GM13977 (cell line): ENCODE results near the gene HTT.

Experiments used
- DNase-seq: peaks from one replicate; pipeline ENCODE4 v3.0.0; 2012; ENCODE audit warnings: low spot score
- in situ Hi-C: fragments of 300-500 bp; cut with MboI; formaldehyde crosslinking; loops from one replicate; pipeline ENCODE4 v1.12.0; 2022; ENCODE audit warnings: low sequenced_read_pairs, low pct_unique_long_range_greater_than_20kb, mixed read lengths, inconsistent platforms; ENCODE audit not compliant: unreplicated experiment
- TF ChIP-seq, protein P1 (sequence below): IDR thresholded peaks from 2 replicates; pipeline ENCODE4 v1.5.1; 2012; ENCODE audit warnings: mild to moderate bottlenecking, control low read depth; ENCODE audit not compliant: insufficient read depth; ENCODE audit errors: extremely low read depth, missing control alignments

Gene HTT

DNA sequence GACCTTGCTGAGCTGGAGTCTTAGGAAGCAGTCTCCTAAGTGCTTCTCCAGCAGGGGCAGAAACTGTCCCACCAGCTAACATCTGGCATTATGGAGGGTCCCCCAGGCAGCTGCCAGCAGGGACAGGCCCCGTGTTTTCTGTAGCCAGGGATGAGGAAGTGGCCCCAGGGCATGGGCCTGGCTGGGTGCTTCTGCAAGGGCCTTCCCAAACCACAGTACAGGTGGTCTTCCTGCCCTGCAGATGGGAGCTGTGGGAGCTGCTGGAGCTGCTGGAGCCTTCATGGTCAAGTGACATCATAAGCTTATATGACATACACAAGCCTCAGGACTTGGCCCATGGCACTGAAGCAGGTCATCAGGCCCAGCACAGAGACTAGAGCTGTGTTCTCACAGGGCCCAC is 169.5 kb downstream of the HTT start:
- in situ Hi-C loops: no loop called here
- TF ChIP-seq, protein P1, sequence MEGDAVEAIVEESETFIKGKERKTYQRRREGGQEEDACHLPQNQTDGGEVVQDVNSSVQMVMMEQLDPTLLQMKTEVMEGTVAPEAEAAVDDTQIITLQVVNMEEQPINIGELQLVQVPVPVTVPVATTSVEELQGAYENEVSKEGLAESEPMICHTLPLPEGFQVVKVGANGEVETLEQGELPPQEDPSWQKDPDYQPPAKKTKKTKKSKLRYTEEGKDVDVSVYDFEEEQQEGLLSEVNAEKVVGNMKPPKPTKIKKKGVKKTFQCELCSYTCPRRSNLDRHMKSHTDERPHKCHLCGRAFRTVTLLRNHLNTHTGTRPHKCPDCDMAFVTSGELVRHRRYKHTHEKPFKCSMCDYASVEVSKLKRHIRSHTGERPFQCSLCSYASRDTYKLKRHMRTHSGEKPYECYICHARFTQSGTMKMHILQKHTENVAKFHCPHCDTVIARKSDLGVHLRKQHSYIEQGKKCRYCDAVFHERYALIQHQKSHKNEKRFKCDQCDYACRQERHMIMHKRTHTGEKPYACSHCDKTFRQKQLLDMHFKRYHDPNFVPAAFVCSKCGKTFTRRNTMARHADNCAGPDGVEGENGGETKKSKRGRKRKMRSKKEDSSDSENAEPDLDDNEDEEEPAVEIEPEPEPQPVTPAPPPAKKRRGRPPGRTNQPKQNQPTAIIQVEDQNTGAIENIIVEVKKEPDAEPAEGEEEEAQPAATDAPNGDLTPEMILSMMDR: no peak
- DNase-seq: no peak

DNA sequence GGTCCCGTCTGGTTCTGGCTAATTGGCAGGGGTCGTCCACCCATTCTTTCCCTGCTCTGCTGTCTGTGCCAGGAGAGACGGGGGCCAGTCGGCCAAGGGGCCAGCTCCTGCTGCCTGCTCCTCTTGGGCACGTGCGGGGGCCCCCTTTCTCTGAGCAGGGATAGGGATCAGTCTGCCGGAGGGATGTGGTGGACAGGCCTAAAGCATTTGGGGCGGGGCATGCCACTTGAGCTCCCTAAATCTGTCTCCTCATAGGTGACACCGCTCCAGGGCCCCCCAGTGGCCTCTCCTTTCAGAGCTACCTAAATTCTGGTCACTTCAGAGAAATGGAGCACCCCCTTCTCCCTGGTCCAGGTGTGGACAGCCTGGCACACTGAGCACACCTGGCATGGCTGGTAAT is 170.3 kb downstream of the HTT start:
- in situ Hi-C loops: no loop called here
- TF ChIP-seq, protein P1: no peak
- DNase-seq: no peak

DNA sequence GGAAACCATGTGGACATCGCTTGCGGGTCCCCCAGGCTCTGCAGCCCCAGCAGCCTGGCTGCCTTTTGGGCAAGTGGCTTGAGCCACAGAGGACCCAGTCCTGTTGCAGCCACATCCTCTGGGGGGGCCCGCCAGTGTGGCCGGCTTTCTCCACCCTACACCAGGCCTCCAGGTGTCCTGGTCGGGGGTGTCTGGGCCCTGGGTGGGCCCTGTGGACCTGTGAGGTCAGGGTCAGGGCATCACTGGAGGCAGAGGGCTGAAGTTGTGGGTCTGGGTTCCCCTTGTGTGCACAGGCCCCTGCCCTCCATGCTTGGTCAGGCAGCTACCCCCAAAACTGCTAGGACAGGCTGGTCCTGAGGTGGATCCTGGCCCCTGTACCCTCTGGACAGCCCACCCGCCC is 171.2 kb downstream of the HTT start:
- in situ Hi-C loops: no loop called here
- DNase-seq: no peak
- TF ChIP-seq, protein P1: no peak

DNA sequence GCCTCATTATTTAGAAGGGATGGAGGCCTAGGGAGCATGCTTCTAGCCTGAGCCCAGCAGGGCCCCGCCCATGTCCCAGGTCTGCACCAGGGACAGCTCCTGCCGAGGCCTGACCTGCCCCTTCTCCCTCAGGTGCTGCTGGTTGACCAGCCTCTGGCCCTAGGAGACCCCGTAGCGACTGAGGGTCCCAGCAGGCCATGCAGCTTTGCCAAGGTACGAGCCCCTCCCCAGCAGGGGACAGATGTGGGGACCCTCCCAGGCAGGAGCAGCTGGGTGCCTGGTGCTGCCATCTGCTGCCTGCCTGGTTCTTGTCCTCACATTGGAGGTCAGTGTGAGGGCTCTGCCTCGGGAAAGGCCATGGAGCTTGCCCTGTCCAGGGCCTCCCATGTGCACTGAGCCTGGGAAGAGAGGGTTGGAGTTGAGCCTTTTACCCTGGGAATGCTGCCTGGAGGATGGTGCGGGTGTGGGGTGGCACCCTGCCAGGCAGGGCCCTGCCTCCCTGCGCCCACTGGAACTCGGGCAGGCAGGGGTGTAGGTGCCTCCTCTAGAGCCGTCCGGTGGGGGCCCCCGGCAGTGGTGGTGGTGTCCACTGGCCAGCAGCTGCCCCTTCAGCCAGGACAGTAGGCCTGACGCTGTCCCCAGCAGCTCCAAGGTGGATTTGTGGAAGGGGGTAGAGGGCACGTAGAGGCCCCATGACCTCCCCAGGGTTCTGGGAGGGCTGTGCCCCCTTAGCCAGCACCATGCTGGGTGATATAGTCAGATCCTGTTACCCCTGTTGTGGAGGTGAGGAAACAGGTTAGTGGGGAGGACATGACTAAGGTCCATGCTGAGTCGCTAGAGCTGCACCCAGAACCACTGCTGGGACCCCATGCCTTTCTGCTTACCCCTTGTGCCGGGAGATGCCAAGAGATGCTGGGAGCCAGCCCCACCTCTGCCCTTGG is 172.2 kb downstream of the HTT start:
- in situ Hi-C loops: no loop called here
- TF ChIP-seq, protein P1: no peak
- no peak for DNase-seq

DNA sequence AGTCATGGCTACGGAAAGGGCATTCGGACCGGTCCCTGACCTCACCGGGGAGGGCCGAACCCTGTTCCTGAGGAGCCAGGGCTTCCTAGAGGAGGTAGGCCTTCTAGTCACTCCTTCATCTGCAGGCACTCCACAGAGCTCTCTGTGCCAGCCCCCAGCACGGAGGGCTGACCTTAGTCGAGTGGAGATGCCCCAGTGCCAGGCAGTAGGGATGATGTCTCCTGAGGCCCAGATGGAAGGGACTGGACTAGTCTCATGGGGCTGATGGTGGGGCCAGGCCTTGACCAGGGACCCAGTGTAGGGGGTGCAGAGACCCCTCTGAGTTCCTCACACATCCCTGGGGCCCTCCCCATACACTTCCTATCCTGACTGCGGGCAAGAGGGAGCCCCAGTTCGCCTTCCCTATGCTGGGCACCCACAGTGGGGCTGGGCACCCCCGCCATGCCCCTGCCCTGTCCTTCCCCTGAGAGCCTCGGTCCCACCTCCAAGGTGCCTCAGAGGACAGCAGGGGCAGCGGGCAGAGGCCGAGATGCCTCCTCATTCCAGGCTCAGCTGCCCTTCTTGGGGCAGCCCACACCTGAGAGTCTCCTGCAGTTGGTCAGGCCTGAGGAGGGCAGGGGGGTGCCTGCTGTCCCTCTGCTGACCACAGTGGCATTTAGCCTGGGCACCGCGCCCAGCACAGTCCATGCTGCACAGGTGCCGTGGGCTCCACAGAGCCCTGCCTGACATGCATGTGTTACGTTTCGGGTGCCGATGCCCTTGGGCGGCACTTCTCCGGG is 173.1 kb downstream of the HTT start:
- in situ Hi-C loops: no loop called here
- no peak for DNase-seq
- TF ChIP-seq, protein P1: no peak

DNA sequence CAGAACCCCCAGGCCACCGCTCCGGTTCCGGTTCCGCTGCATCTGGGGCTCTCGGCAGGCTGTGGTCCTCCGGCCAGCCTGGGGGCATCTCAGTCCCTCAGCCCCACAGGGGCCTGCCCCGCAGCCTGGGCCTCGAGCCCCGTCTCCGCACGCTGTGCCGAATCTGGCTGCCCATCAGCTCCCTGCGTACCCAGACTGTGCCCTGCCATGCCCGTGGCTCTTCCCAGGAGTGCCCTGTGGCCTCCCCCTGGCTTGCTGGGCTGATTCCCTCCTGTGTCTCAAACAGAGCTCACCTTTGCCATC is 173.6 kb downstream of the HTT start:
- DNase-seq: no peak
- in situ Hi-C loops: no loop called here
- TF ChIP-seq, protein P1: no peak
